Activated naive CD8-positive, alpha-beta T cell treated with anti-CD3 and anti-CD28 coated beads, Interleukin-2, amount 50 U/mL, for 24 hours (primary cell): ENCODE measurements around the gene SNRPD2.
"Not testable (repeated sequence)": the region's sequence is repeated elsewhere in the genome, so short reads cannot be mapped to it uniquely, and the experiment has no call there.

ENCODE experiments used
- ATAC-seq: fragments of 150-1000 bp; cut with Tn5 transposase; one replicate; pipeline ENCODE4 v1.10.0; 2021
- DNase-seq: peaks from one replicate; pipeline ENCODE4 v3.0.0; 2021
- H3K27ac Mint-ChIP-seq: one replicate; pipeline ENCODE4 v1.8.0; 2021; ENCODE audit warnings: mild to moderate bottlenecking, mixed read lengths
- H3K27me3 Mint-ChIP-seq: one replicate; pipeline ENCODE4 v1.8.0; 2021; ENCODE audit warnings: mixed read lengths
- H3K36me3 Mint-ChIP-seq: one replicate; pipeline ENCODE4 v1.8.0; 2021; ENCODE audit warnings: low read depth, mixed read lengths
- H3K4me1 Mint-ChIP-seq: one replicate; pipeline ENCODE4 v1.8.0; 2021; ENCODE audit warnings: mixed read lengths
- H3K4me3 Mint-ChIP-seq: one replicate; pipeline ENCODE4 v1.8.0; 2021; ENCODE audit warnings: mild to moderate bottlenecking, moderate library complexity, mixed read lengths
- H3K9me3 Mint-ChIP-seq: one replicate; pipeline ENCODE4 v1.8.0; 2021; ENCODE audit warnings: mixed read lengths

SNRPD2 gene

GRCh38 chr19:45691516-45692186 lies at the start of gene SNRPD2:
SNRPD2 (minus strand) TSS chr19:45691953; CDS start chr19:45691888, 65 bp downstream.
- Mint-ChIP-seq H3K4me1 (peaks cover 46% of the 10 kb centered on the region), H3K4me3 (peak within 1 kb of the TSS; percentile 99), H3K36me3 (peaks cover 53% of the 10 kb centered on the region), H3K9me3 (no peaks in the 10 kb centered on the region), H3K27ac (peak within 1 kb of the TSS; percentile 100), H3K27me3 (no peaks in the 10 kb centered on the region)
- DNase-seq = peak; percentile 95
- ATAC-seq = peak; percentile 35

- Mint-ChIP-seq H3K27ac (no peak overlapping the region), H3K4me1 (no peaks in the 10 kb centered on the region), H3K4me3 (no peak overlapping the region), H3K27me3 (peaks cover 9% of the 10 kb centered on the region), H3K36me3 (no peaks in the 10 kb centered on the region), H3K9me3 (no peaks in the 10 kb centered on the region)
- no peak for ATAC-seq
- DNase-seq = no peak
These were observed 48.0 kb upstream of the SNRPD2 start for GRCh38 chr19:45739498-45740439.

- no peak within 1 kb of the TSS for H3K27ac Mint-ChIP-seq
- DNase-seq = no peak
These were observed 41.5 kb upstream of the SNRPD2 start, which contains the start of gene MEIOSIN for GRCh38 chr19:45733160-45733810. MEIOSIN (plus strand) TSS chr19:45733439; CDS start chr19:45735377, 1,938 bp downstream.

GRCh38 chr19:45730368-45731288 lies 38.9 kb upstream of the SNRPD2 start, which contains the start of gene FBXO46:
FBXO46 (minus strand) TSS chr19:45730896; CDS start chr19:45713495, 17,401 bp downstream.
- peak within 1 kb of the TSS; percentile 94 for H3K4me3 Mint-ChIP-seq
- H3K4me1 Mint-ChIP-seq = peaks cover 20% of the 10 kb centered on the region
- H3K27me3 Mint-ChIP-seq = no peaks in the 10 kb centered on the region

More at GRCh38 chr19:45733160-45733810, 41.5 kb upstream of the SNRPD2 start, which contains the start of gene MEIOSIN:
- Mint-ChIP-seq H3K36me3 (no peaks in the 10 kb centered on the region), H3K9me3 (no peaks in the 10 kb centered on the region), H3K27me3 (no peaks in the 10 kb centered on the region), H3K4me1 (peaks cover 17% of the 10 kb centered on the region), H3K4me3 (no peak within 1 kb of the TSS)
- no peak for ATAC-seq

GRCh38 chr19:45729800-45730290 lies 38.1 kb upstream of the SNRPD2 start:
- Mint-ChIP-seq H3K27me3 (no peaks in the 10 kb centered on the region), H3K4me1 (peaks cover 20% of the 10 kb centered on the region), H3K36me3 (no peaks in the 10 kb centered on the region), H3K9me3 (no peaks in the 10 kb centered on the region), H3K4me3 (peak overlapping the region; percentile 94), H3K27ac (peak overlapping the region; percentile 88)
- DNase-seq = peak; percentile 21
- ATAC-seq = no peak

More at GRCh38 chr19:45730368-45731288, 38.9 kb upstream of the SNRPD2 start, which contains the start of gene FBXO46:
- no peaks in the 10 kb centered on the region for H3K9me3 Mint-ChIP-seq
- DNase-seq (peak; percentile 93), ATAC-seq (peak; percentile 99)
- H3K36me3 Mint-ChIP-seq = no peaks in the 10 kb centered on the region
- peak within 1 kb of the TSS; percentile 88 for H3K27ac Mint-ChIP-seq

GRCh38 chr19:45728683-45729082 lies 36.9 kb upstream of the SNRPD2 start:
- not testable (repeated sequence) for H3K36me3 Mint-ChIP-seq, H3K4me3 Mint-ChIP-seq, ATAC-seq, DNase-seq, H3K27me3 Mint-ChIP-seq, H3K9me3 Mint-ChIP-seq, H3K27ac Mint-ChIP-seq
- H3K4me1 Mint-ChIP-seq = peaks cover 23% of the 10 kb centered on the region

- Mint-ChIP-seq H3K4me1 (peaks cover 47% of the 10 kb centered on the region), H3K36me3 (peaks cover 30% of the 10 kb centered on the region)
- DNase-seq, H3K27me3 Mint-ChIP-seq, H3K27ac Mint-ChIP-seq, ATAC-seq, H3K9me3 Mint-ChIP-seq, H3K4me3 Mint-ChIP-seq: not testable (repeated sequence)
These were observed 28.3 kb upstream of the SNRPD2 start for GRCh38 chr19:45720065-45720464.

GRCh38 chr19:45717983-45718650 lies 26.4 kb upstream of the SNRPD2 start:
- H3K27ac Mint-ChIP-seq = peak overlapping the region; percentile 95
- peaks cover 30% of the 10 kb centered on the region for H3K36me3 Mint-ChIP-seq
- ATAC-seq = no peak
- H3K27me3 Mint-ChIP-seq = no peaks in the 10 kb centered on the region
- H3K4me1 Mint-ChIP-seq = peaks cover 46% of the 10 kb centered on the region
- peak overlapping the region; percentile 94 for H3K4me3 Mint-ChIP-seq
- no peaks in the 10 kb centered on the region for H3K9me3 Mint-ChIP-seq
- DNase-seq = peak; percentile 20

GRCh38 chr19:45717131-45717982 lies 25.6 kb upstream of the SNRPD2 start:
- Mint-ChIP-seq H3K9me3 (no peaks in the 10 kb centered on the region), H3K27ac (peak overlapping the region; percentile 95), H3K4me1 (peaks cover 40% of the 10 kb centered on the region), H3K36me3 (peaks cover 30% of the 10 kb centered on the region), H3K4me3 (peak overlapping the region; percentile 94), H3K27me3 (no peaks in the 10 kb centered on the region)
- peak; percentile 97 for DNase-seq
- peak; percentile 98 for ATAC-seq

- peak overlapping the region; percentile 95 for H3K27ac Mint-ChIP-seq
- no peak for ATAC-seq
- no peaks in the 10 kb centered on the region for H3K27me3 Mint-ChIP-seq
- peaks cover 40% of the 10 kb centered on the region for H3K4me1 Mint-ChIP-seq
- DNase-seq = peak; percentile 21
- no peaks in the 10 kb centered on the region for H3K9me3 Mint-ChIP-seq
- peak overlapping the region; percentile 94 for H3K4me3 Mint-ChIP-seq
- peaks cover 28% of the 10 kb centered on the region for H3K36me3 Mint-ChIP-seq
These were observed 24.8 kb upstream of the SNRPD2 start for GRCh38 chr19:45716359-45717130.

- Mint-ChIP-seq H3K27me3 (no peaks in the 10 kb centered on the region), H3K4me1 (peaks cover 39% of the 10 kb centered on the region), H3K9me3 (no peaks in the 10 kb centered on the region), H3K36me3 (peaks cover 25% of the 10 kb centered on the region), H3K27ac (no peak overlapping the region), H3K4me3 (no peak overlapping the region)
- no peak for DNase-seq
- ATAC-seq = no peak
These were observed 23.4 kb upstream of the SNRPD2 start for GRCh38 chr19:45715139-45715538.
